GM12865 (cell line): ENCODE data around the gene DIPK1A.
A peak's percentile ranks its signal among the peaks of the same experiment; 100 is the strongest.

Source experiments
- DNase-seq: peaks from one replicate; pipeline ENCODE4 v3.0.0; 2010; ENCODE audit warnings: low read depth
- H3K4me3 ChIP-seq: 2 replicates; pipeline ENCODE4 v1.5.1; 2011; ENCODE audit warnings: mild to moderate bottlenecking, low read depth, low read length, control low read depth
- TF ChIP-seq, protein P1 (sequence below): IDR thresholded peaks from 2 replicates; pipeline ENCODE4 v1.5.1; 2011; ENCODE audit warnings: low read length, control low read depth, low read depth, inconsistent platforms; ENCODE audit not compliant: insufficient read depth; ENCODE audit errors: missing control alignments

The DIPK1A gene

DNA sequence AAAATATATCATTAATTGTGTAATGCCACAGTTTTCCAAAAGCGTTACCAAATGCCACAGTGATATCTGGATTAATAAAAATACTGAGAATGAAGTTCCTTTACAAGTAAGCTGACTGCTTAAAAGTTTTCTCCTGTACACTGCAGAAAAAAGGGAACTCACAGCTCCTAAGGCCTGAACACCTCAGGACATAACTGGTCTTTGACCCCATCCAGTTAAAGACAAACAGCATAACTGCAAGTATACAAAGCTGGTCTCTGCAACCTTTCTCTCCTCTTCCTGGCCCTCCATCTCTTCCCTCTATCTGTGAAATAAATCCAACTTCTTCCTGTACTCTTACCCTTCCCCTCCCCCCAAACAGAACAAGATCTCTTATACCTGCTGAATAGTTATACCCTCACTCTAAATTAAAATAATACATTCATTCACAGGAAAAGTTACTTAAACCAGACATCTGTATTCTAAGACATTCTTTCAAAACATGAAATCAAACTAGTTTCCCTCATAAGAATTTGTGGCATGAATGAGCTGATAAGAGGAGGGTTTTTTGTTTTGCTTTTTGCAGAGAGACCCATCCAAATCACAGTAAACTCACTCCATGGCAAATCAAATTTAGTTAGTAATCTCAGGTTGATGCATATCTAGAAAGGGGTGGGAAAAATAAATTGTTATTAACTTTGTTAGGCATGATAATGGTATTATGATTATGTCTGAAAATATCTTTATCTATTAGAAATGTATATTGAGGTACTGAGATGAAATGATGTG is 2.9 kb downstream of the DIPK1A start:
- peak overlapping the region; percentile 3 for H3K4me3 ChIP-seq
- DNase-seq = no peak
- TF ChIP-seq, protein P1, sequence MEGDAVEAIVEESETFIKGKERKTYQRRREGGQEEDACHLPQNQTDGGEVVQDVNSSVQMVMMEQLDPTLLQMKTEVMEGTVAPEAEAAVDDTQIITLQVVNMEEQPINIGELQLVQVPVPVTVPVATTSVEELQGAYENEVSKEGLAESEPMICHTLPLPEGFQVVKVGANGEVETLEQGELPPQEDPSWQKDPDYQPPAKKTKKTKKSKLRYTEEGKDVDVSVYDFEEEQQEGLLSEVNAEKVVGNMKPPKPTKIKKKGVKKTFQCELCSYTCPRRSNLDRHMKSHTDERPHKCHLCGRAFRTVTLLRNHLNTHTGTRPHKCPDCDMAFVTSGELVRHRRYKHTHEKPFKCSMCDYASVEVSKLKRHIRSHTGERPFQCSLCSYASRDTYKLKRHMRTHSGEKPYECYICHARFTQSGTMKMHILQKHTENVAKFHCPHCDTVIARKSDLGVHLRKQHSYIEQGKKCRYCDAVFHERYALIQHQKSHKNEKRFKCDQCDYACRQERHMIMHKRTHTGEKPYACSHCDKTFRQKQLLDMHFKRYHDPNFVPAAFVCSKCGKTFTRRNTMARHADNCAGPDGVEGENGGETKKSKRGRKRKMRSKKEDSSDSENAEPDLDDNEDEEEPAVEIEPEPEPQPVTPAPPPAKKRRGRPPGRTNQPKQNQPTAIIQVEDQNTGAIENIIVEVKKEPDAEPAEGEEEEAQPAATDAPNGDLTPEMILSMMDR = no peak

DNA sequence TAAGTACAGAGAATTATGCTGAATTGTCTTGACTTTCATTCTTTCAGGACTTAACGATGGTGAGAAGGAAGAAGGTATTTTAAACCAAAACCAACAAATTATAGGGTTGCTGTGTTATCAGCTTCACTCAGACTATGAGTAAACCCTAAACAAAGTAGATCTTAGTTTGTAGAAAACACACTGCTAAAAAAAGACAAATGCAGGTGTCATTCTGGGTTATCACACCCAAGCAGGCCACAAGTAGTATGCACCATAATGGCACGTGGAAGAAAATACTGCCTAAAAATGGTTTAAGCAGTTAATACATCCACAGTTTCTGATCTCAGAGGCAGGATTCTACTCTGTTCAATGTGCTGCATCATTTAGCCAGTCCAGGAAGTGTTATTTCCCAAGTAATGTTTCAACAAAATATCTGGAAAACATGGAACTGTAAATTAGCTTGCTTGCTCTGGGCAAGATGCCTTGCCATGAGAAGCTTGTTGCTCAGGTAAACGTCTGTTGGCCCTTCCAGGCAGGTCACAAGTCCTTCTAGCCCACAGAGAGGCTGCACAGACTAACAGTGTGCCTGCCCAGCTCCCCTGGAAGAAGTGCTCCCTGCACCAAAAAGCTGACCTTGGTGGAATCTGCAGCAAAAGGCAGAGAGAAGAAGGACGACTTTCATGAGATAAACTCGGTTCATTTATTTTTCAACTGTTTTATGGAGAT is 4.1 kb downstream of the DIPK1A start:
- H3K4me3 ChIP-seq = peak overlapping the region; percentile 34
- TF ChIP-seq, protein P1 = no peak
- DNase-seq = peak; percentile 81

DNA sequence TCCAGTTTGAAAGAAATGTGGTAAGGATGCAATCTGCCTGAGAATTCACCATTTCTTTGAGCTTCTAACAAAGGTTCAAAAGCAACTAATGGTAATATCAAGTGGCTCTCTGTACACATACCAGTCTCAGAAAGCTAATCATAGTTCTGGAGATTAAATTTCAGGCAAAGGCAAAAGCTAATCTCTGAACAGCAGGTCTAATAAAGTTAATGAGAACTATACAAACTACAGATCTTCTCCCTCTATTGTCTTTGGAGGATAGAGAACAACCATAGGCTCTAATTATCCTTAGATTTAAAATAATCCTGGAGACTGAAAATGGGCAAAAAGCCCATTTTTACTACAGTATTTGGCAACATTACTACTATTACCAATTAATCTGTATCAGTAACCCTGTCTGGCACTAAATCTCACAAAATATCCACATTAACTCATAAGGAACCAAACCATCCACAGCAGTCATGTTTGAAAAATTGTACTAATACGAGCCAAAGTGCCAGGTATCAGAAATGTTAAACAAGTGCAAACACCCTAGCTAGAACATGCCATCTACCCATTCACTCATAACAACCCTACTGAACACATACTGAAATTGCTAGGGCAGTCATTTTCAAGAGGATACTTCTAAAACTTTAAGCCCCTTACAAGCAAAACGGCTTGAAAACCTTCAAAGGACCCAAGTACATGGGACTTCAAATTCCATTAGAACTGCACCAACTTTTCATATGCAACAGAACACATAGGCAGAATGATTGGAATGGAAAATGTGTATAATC is 4.8 kb downstream of the DIPK1A start:
- no peak for DNase-seq
- H3K4me3 ChIP-seq = peak overlapping the region; percentile 34
- TF ChIP-seq, protein P1 = no peak

DNA sequence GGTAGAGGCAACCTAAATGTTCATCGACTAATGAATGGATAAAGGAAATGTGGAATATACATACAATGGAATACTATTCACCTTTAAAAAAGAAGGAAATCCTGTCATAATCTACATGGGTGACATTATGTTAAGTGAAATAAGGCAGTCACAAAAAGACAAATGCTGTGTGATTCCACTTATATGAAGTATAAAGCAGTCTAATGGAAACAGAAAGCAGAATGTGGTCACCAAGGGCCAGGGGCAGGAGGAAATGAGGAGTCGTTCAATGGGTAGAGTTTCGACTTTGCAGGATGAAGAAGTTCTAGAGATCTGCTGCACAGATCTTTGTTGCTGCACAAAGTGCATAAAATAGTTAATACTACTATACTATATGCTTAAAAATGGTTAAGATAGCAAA is 7.8 kb downstream of the DIPK1A start:
- peak; percentile 90 for DNase-seq
- peak overlapping the region; percentile 54 for H3K4me3 ChIP-seq
- TF ChIP-seq, protein P1 = no peak

DNA sequence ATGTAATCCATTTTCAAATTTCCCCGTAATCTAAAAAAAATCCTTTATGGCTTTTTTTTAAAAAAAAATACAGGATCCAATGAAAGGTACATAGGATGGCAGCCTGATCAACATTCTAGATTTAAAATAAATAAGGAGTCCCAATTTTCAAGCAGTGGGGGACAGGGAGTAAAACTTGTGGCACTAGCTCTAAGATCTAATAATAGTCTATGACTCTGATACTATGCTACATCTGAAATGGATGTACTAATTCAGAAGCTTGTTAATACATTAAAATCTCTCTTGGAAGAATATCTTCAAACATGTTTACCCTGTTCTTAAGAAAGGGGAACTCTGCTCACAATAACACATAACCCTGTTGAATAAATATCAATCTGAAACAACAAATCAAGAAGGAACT is 8.5 kb downstream of the DIPK1A start:
- TF ChIP-seq, protein P1 = no peak
- DNase-seq = no peak
- H3K4me3 ChIP-seq = peak overlapping the region; percentile 54

DNA sequence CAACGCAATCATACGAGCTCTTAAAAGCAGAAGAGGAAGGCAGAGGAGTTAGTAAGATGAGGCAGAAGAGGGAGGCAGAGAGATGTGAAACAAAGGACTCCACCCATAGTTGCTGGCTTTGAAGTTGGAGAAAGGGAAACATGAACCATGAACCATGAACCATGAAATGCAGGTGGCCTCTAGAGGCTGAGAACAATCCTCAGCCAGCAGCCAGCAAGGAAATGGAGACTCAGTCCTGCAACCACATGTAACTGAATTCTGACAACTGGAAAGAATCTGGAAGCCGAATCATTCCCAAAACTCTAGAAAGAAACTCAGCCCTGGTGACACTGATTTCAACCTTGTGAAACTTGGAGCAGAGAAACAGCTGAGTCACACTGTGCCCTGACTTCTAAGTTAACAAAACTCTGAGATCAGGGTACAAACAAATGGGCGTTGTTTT is 10.1 kb downstream of the DIPK1A start:
- H3K4me3 ChIP-seq = no peak overlapping the region
- DNase-seq = peak; percentile 85
- TF ChIP-seq, protein P1 = no peak
